ENCODE measurements around the gene RIMS4.

Gene RIMS4

GRCh38 chr20:44810391-44811149 is at the start of gene RIMS4:
TSS of gene RIMS4 (minus strand) at chr20:44810546. CDS start at chr20:44810271, 275 bp downstream.
- no peak for DNase-seq

- DNase-seq = no peak
Observed at GRCh38 chr20:44858606-44859360, 48.4 kb upstream of the RIMS4 start.

- DNase-seq = no peak
Observed at GRCh38 chr20:44856856-44857448, 46.6 kb upstream of the RIMS4 start.

- DNase-seq = no peak
Observed at GRCh38 chr20:44856442-44856841, 46.1 kb upstream of the RIMS4 start.

- DNase-seq = no peak
Observed at GRCh38 chr20:44851545-44851944, 41.2 kb upstream of the RIMS4 start.

GRCh38 chr20:44850837-44851236 is 40.5 kb upstream of the RIMS4 start:
- DNase-seq = no peak

GRCh38 chr20:44850272-44850671 is 39.9 kb upstream of the RIMS4 start:
- no peak for DNase-seq

- DNase-seq = no peak
Observed at GRCh38 chr20:44849703-44850102, 39.4 kb upstream of the RIMS4 start.

- DNase-seq = no peak
Observed at GRCh38 chr20:44848254-44849015, 38.1 kb upstream of the RIMS4 start.

- no peak for DNase-seq
Observed at GRCh38 chr20:44843876-44844275, 33.5 kb upstream of the RIMS4 start.

- DNase-seq = no peak
Observed at GRCh38 chr20:44841955-44842354, 31.6 kb upstream of the RIMS4 start.

- DNase-seq = no peak
Observed at GRCh38 chr20:44840826-44841225, 30.5 kb upstream of the RIMS4 start.

- no peak for DNase-seq
Observed at GRCh38 chr20:44839481-44839880, 29.1 kb upstream of the RIMS4 start.

GRCh38 chr20:44838521-44838920 is 28.2 kb upstream of the RIMS4 start:
- no peak for DNase-seq

- DNase-seq = no peak
Observed at GRCh38 chr20:44837946-44838345, 27.6 kb upstream of the RIMS4 start.

GRCh38 chr20:44836601-44837120 is 26.3 kb upstream of the RIMS4 start:
- no peak for DNase-seq

- no peak for DNase-seq
Observed at GRCh38 chr20:44835661-44836221, 25.4 kb upstream of the RIMS4 start.

- DNase-seq = no peak
Observed at GRCh38 chr20:44835116-44835515, 24.8 kb upstream of the RIMS4 start.

- DNase-seq = no peak
Observed at GRCh38 chr20:44834693-44835092, 24.3 kb upstream of the RIMS4 start.

- no peak for DNase-seq
Observed at GRCh38 chr20:44833437-44833836, 23.1 kb upstream of the RIMS4 start.

- DNase-seq = no peak
Observed at GRCh38 chr20:44832724-44833123, 22.4 kb upstream of the RIMS4 start.

- DNase-seq = no peak
Observed at GRCh38 chr20:44830995-44831394, 20.6 kb upstream of the RIMS4 start.

GRCh38 chr20:44830523-44830922 is 20.2 kb upstream of the RIMS4 start:
- no peak for DNase-seq

All from bone marrow (tissue), 2 donors.